ENCODE measurements around the gene NLRC5.
"Not testable (repeated sequence)": the region's sequence is repeated elsewhere in the genome, so short reads cannot be mapped to it uniquely, and the experiment has no call there.

The NLRC5 gene

DNA sequence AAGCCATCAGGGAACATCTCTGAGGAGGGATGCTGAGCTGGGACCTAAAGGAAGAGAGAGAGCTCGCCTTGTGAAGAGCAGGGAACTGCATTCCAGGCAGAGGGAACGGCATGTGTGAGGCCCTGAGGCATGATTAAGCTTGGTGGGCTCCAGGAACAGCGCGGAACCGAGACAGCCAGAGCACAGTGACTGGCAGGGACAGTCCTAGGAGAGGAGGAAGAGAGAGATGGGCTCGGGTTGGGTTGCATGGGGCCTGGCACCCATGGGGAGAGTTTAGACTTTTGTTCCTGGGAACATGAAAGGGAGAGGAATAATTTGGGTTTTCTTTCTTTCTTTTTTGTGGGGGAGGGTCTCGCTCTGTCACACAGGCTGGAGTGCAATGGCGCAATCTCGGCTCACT lies 63.8 kb downstream of the NLRC5 start:
- Histone ChIP-seq H3K27ac (ENCODE audit: low read depth, low read length, severe bottlenecking) (no peak overlapping the region), H3K4me1 (ENCODE audit: control insufficient read depth, insufficient read depth, low read length, poor library complexity, severe bottlenecking) (no peaks in the 10 kb centered on the region), H3K36me3 (ENCODE audit: control insufficient read depth, insufficient read depth, low read length) (no peaks in the 10 kb centered on the region), H3K4me3 (ENCODE audit: extremely low read depth, insufficient read depth, low read length, poor library complexity, severe bottlenecking) (no peak overlapping the region), H3K9me3 (ENCODE audit: control insufficient read depth, low read length) (no peaks in the 10 kb centered on the region)
- 92 to 96% methylated on average over 6 to 8 of the region's 9 CpGs for WGBS, 2 experiments (ENCODE audit: insufficient coverage in 2 of 2)

DNA sequence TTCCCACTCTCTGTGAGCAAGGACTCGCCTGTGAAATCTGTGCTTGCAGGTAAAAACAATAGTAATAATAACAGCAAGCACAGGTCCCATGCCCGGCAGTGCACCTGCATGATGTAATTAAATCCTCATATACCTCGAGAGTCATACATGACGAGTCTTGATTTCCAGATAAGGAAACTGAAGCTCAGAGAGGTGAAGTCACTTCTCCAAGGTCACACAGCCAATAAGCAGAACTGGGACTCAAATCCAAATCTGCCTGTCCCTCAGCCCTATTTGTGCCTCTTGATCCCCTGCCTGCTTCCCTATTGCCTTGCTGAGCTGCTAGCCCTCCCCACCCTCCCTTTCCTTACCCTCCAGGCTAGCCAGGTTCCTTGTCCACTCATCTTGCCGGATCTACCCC lies 65.0 kb downstream of the NLRC5 start:
- Histone ChIP-seq H3K4me1 (ENCODE audit: control insufficient read depth, insufficient read depth, low read length, poor library complexity, severe bottlenecking) (no peaks in the 10 kb centered on the region), H3K27ac (ENCODE audit: low read depth, low read length, severe bottlenecking) (no peak overlapping the region), H3K36me3 (ENCODE audit: control insufficient read depth, insufficient read depth, low read length) (no peaks in the 10 kb centered on the region), H3K9me3 (ENCODE audit: control insufficient read depth, low read length) (no peaks in the 10 kb centered on the region), H3K4me3 (ENCODE audit: extremely low read depth, insufficient read depth, low read length, poor library complexity, severe bottlenecking) (no peak overlapping the region)
- WGBS, 2 experiments (ENCODE audit: insufficient coverage in 2 of 2): 88 to 90% methylated on average over 4 to 5 of the region's 5 CpGs

DNA sequence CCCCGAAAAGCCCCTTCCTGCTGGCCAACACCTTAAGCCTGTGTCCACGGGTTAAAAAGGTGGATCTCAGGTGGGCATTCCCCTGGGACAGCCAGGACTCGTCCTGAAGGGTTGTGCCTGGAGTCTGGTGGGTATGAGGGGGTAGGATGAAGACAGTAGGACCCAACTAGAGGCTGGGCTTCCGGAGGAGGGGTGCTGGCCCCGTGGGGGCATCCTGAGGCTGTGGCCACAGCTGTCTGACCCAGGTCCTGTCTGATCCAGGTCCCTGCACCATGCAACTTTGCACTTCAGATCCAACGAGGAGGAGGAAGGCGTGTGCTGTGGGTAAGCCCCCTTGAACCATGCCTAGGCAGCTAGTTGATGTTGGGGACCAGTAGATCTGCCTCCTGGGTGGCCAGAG lies 65.4 kb downstream of the NLRC5 start:
- Histone ChIP-seq H3K27ac (ENCODE audit: low read depth, low read length, severe bottlenecking) (no peak overlapping the region), H3K4me3 (ENCODE audit: extremely low read depth, insufficient read depth, low read length, poor library complexity, severe bottlenecking) (no peak overlapping the region), H3K4me1 (ENCODE audit: control insufficient read depth, insufficient read depth, low read length, poor library complexity, severe bottlenecking) (no peaks in the 10 kb centered on the region), H3K36me3 (ENCODE audit: control insufficient read depth, insufficient read depth, low read length) (no peaks in the 10 kb centered on the region), H3K9me3 (ENCODE audit: control insufficient read depth, low read length) (no peaks in the 10 kb centered on the region)
- WGBS, 2 experiments (ENCODE audit: insufficient coverage in 2 of 2): 82 to 94% methylated on average over 5 to 7 of the region's 7 CpGs

DNA sequence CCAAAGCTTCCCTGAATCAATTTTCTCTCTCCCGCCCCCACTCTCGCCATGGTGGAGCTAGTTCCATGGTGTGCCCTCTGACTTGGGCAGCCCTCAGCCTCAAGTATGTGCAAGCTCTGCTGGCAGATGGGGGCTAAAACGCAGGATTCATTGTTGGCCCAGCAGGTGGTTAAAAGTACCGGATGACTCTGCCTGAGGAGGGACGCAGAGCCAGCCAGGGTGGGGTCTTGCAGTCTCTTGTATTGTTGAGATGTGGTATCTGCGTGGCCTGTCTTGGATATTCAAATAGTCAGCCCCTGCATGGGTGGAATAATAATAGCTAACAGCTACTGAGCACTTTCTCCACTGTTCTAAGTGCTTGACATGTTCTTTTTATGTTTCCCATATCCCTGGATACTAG lies 66.3 kb downstream of the NLRC5 start:
- Histone ChIP-seq H3K9me3 (ENCODE audit: control insufficient read depth, low read length) (no peaks in the 10 kb centered on the region), H3K4me3 (ENCODE audit: extremely low read depth, insufficient read depth, low read length, poor library complexity, severe bottlenecking) (no peak overlapping the region)

DNA sequence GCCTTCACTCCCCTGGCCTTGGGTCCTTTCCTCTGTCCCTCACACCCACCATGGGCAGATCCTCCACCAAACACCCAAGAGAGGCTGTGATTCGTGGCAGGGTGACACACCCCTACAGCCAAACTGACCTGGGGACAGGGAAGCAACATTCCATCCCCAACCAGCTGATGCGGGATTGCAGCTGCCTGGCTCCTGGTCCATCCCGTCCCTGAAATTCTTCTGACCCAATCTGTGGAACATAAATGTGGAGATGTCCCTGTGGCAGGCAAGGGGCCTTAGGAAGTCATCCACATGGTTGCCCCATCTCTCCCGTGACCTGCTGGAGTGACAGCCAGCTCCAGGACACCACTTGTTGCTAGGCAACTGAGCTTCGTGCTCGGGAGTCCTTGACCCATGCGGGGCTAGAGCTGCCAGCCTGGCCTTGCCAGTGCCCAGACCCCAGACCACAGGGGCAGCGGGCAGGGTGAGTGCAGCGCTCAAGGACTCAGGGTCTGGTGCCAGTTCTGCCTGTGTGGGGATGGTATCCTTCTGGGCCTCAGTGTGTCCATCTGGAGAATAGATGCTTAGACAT lies 69.0 kb downstream of the NLRC5 start:
- 68 to 82% methylated on average over 5 to 9 of the region's 9 CpGs for WGBS, 2 experiments (ENCODE audit: insufficient coverage in 2 of 2)

More for the DNA sequence above, 66.3 kb downstream of the NLRC5 start:
- no peaks in the 10 kb centered on the region for H3K4me1 ChIP-seq (ENCODE audit: control insufficient read depth, insufficient read depth, low read length, poor library complexity, severe bottlenecking)
- WGBS, 2 experiments (ENCODE audit: insufficient coverage in 2 of 2): 51 to 65% methylated on average over 3 to 4 of the region's 6 CpGs
- H3K27ac ChIP-seq (ENCODE audit: low read depth, low read length, severe bottlenecking): no peak overlapping the region
- H3K36me3 ChIP-seq (ENCODE audit: control insufficient read depth, insufficient read depth, low read length): no peaks in the 10 kb centered on the region

DNA sequence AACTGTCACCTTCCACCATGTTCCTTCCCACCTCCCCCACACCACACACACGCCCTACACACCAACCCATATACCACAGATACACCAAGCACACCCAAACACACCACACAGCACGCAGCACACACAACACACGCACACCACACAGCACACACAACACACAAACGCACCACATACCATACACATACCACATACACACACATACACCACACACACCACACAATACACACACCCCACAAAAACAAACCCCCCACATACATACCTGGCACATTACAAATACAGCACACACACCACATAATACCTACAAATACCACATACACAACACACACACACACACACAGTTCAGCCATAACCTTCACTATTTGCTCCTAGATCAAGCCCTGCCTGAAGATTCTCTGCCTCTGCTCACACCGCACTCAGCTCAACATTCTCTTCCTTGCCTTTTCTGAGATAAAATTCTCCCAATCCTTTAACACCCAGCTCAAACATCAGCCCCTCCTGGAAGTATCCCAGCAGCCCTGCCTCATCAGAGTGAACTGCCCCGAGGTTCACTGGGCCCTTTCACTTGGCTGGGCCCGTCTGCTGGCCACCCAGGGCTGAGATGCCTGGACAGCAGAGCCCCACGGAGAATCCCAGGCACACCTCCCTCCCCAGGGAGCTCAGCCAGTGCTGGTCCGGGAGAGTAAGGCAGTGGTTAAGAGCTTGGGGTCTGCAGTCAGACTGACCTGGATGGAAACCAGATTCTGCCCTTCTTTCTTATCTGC lies 71.1 kb downstream of the NLRC5 start:
- 87 to 92% methylated on average over 4 to 9 of the region's 9 CpGs for WGBS, 2 experiments (ENCODE audit: insufficient coverage in 2 of 2)
- no peak overlapping the region for H3K4me3 ChIP-seq (ENCODE audit: extremely low read depth, insufficient read depth, low read length, poor library complexity, severe bottlenecking)
- H3K36me3 ChIP-seq (ENCODE audit: control insufficient read depth, insufficient read depth, low read length): no peaks in the 10 kb centered on the region
- no peak overlapping the region for H3K27ac ChIP-seq (ENCODE audit: low read depth, low read length, severe bottlenecking)
- H3K4me1 ChIP-seq (ENCODE audit: control insufficient read depth, insufficient read depth, low read length, poor library complexity, severe bottlenecking): peaks cover 7% of the 10 kb centered on the region
- H3K9me3 ChIP-seq (ENCODE audit: control insufficient read depth, low read length): no peaks in the 10 kb centered on the region

More for the DNA sequence above, 69.0 kb downstream of the NLRC5 start:
- Histone ChIP-seq H3K27ac (ENCODE audit: low read depth, low read length, severe bottlenecking) (no peak overlapping the region), H3K9me3 (ENCODE audit: control insufficient read depth, low read length) (no peaks in the 10 kb centered on the region), H3K4me1 (ENCODE audit: control insufficient read depth, insufficient read depth, low read length, poor library complexity, severe bottlenecking) (peaks cover 7% of the 10 kb centered on the region), H3K36me3 (ENCODE audit: control insufficient read depth, insufficient read depth, low read length) (no peaks in the 10 kb centered on the region), H3K4me3 (ENCODE audit: extremely low read depth, insufficient read depth, low read length, poor library complexity, severe bottlenecking) (no peak overlapping the region)

DNA sequence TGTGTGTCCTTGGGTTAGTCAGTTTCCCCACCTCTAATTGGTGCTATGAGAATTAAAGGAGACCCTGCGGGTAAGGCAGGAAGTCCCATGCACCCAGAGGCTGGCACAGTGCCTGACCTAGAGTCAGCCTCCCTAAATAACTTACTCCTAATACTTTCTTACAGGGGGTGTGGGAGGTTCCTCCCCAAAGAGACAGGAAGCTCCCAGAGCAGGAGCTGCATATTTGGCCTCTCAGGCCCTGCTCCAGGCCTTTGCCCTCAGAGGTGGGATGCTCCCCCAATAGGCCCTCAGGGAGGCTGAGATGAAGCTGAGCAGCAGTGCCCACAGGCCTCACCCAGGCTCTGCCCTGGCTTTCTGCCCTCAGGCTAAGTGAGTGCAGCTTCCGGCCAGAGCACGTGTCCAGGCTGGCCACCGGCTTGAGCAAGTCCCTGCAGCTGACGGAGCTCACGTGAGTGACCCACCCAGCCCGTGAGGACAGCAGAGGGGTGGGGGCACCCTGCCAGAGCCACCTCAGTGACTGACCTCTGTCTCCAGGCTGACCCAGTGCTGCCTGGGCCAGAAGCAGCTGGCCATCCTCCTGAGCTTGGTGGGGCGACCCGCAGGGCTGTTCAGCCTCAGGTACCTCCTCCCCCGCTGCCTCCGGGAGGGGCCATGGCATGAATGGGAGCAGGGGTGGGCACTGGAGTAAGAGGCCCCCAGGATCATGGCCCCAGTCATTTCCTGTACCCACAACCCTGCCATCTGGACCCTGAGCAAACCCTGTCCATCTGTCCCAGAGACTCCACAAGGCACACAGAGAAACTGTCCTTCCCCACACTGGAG lies 71.9 kb downstream of the NLRC5 start:
- 78 to 90% methylated on average over 8 to 9 of the region's 11 CpGs for WGBS, 2 experiments (ENCODE audit: insufficient coverage in 2 of 2)
- Histone ChIP-seq H3K36me3 (ENCODE audit: control insufficient read depth, insufficient read depth, low read length) (no peaks in the 10 kb centered on the region), H3K27ac (ENCODE audit: low read depth, low read length, severe bottlenecking) (no peak overlapping the region), H3K4me1 (ENCODE audit: control insufficient read depth, insufficient read depth, low read length, poor library complexity, severe bottlenecking) (peaks cover 7% of the 10 kb centered on the region), H3K9me3 (ENCODE audit: control insufficient read depth, low read length) (no peaks in the 10 kb centered on the region), H3K4me3 (ENCODE audit: extremely low read depth, insufficient read depth, low read length, poor library complexity, severe bottlenecking) (no peak overlapping the region)

DNA sequence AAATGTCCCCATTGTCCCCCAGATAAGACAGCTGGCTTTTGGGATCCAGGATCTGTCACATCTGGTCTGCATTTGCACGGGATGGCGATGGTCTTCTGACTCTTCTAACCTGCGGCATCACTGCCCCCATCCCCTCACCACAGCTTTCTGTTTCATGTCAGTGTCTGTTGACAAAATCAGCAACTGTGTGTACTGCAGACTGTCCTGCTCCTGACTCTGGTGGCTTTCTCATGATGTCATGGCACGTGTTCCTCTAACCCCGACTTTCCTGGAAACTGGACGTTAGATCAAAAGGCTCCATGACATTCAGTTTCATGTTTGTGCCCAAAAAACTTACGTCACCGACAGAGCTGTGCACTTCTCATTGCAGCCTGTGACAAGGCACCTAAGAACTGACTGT lies 73.0 kb downstream of the NLRC5 start:
- no peak overlapping the region for H3K4me3 ChIP-seq (ENCODE audit: extremely low read depth, insufficient read depth, low read length, poor library complexity, severe bottlenecking)
- no peak overlapping the region for H3K27ac ChIP-seq (ENCODE audit: low read depth, low read length, severe bottlenecking)
- H3K4me1 ChIP-seq (ENCODE audit: control insufficient read depth, insufficient read depth, low read length, poor library complexity, severe bottlenecking): peaks cover 7% of the 10 kb centered on the region
- H3K9me3 ChIP-seq (ENCODE audit: control insufficient read depth, low read length): no peaks in the 10 kb centered on the region
- 86 to 93% methylated on average over 8 of the region's 8 CpGs for WGBS, 2 experiments (ENCODE audit: insufficient coverage in 2 of 2)
- no peaks in the 10 kb centered on the region for H3K36me3 ChIP-seq (ENCODE audit: control insufficient read depth, insufficient read depth, low read length)

DNA sequence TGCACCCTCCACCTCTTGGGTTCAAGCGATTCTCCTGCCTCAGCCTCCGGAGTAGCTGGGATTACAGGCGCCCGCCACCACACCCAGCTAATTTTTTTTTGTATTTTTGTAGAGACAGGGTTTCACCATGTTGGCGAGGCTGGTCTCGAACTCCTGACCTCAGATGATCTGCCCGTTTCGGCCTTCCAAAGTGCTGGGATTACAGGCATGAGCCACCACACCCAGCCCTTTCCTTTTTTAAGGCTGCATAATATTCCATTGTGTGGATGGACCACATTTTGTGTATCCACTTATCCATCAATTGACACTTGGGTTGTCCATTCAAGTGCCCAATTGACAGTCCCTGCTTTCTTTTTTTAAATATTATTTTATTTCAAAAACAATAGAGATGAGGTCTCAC lies 73.8 kb downstream of the NLRC5 start:
- H3K4me3 ChIP-seq (ENCODE audit: extremely low read depth, insufficient read depth, low read length, poor library complexity, severe bottlenecking); H3K36me3 ChIP-seq (ENCODE audit: control insufficient read depth, insufficient read depth, low read length); H3K9me3 ChIP-seq (ENCODE audit: control insufficient read depth, low read length); H3K4me1 ChIP-seq (ENCODE audit: control insufficient read depth, insufficient read depth, low read length, poor library complexity, severe bottlenecking); H3K27ac ChIP-seq (ENCODE audit: low read depth, low read length, severe bottlenecking): not testable (repeated sequence)
- 63 to 83% methylated on average over 4 to 8 of the region's 8 CpGs for WGBS, 2 experiments (ENCODE audit: insufficient coverage in 2 of 2)

DNA sequence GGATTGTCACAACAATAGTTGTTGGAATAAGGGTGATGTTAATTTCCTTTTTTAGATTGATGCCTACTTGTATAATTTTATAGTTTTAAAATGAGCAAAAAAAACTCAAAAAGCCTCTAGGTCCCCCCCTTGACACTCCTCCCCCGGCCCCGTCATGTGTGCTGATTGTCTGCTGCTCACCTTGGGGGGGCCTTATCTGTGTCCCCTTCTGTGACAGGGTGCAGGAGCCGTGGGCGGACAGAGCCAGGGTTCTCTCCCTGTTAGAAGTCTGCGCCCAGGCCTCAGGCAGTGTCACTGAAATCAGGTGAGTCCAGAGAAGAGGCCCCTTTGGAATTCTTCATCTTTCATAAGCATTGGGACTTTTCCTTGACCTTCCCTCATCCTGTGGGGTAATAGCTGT lies 75.6 kb downstream of the NLRC5 start:
- Histone ChIP-seq H3K27ac (ENCODE audit: low read depth, low read length, severe bottlenecking) (no peak overlapping the region), H3K4me1 (ENCODE audit: control insufficient read depth, insufficient read depth, low read length, poor library complexity, severe bottlenecking) (peaks cover 7% of the 10 kb centered on the region), H3K36me3 (ENCODE audit: control insufficient read depth, insufficient read depth, low read length) (no peaks in the 10 kb centered on the region), H3K4me3 (ENCODE audit: extremely low read depth, insufficient read depth, low read length, poor library complexity, severe bottlenecking) (no peak overlapping the region), H3K9me3 (ENCODE audit: control insufficient read depth, low read length) (no peaks in the 10 kb centered on the region)
- 91 to 97% methylated on average over 4 to 5 of the region's 5 CpGs for WGBS, 2 experiments (ENCODE audit: insufficient coverage in 2 of 2)
